ENCODE data around the gene CENPX.

CENPX gene

DNA sequence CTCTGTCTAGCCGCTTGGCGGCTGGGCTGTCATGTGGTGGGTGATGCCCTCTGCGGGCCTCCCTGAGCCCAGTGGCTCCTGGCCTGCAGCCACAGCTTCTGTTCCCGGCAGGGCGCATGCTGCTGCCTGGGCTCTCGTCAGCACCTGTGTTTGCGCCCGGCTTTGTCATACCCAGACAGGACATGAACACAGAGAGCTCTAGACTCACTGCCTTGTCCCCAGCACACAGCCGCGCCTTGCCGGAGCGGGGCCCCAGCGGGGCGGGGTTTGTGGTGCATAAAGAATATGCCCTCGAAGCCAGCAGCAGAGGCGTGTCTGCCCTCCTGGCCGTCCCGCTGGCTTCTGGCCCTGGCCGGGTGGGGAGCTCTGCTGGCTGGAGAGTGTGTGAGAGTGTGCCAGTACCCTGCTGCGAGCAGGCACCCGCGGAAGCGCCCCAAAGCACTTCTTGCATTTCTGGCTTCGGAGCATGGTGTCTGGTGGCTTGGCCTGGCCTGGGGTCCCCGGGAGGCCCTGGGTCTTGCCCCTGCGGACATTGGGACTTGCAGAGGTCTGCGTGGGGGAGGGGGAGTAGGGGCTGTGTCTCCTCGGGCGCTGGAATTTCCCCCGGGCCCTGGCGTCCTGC, 30.9 kb downstream of the CENPX start:
- no peaks in the 10 kb centered on the region for H3K27me3 ChIP-seq (ENCODE audit: low read depth, low read length)
- no peak overlapping the region for H3K4me3 ChIP-seq (ENCODE audit: low read length)
- no peak overlapping the region for H3K4me2 ChIP-seq (ENCODE audit: low read length)
- H3K27ac ChIP-seq (ENCODE audit: low read length) = no peak overlapping the region
- no peak overlapping the region for H2AFZ ChIP-seq (ENCODE audit: low read depth, low read length)
- H3K9ac ChIP-seq (ENCODE audit: low read length) = no peak overlapping the region
- no peaks in the 10 kb centered on the region for H3K9me3 ChIP-seq (ENCODE audit: insufficient read depth, low read length)
- H3K79me2 ChIP-seq (ENCODE audit: low read length) = no peaks in the 10 kb centered on the region
- TF ChIP-seq, protein P1, sequence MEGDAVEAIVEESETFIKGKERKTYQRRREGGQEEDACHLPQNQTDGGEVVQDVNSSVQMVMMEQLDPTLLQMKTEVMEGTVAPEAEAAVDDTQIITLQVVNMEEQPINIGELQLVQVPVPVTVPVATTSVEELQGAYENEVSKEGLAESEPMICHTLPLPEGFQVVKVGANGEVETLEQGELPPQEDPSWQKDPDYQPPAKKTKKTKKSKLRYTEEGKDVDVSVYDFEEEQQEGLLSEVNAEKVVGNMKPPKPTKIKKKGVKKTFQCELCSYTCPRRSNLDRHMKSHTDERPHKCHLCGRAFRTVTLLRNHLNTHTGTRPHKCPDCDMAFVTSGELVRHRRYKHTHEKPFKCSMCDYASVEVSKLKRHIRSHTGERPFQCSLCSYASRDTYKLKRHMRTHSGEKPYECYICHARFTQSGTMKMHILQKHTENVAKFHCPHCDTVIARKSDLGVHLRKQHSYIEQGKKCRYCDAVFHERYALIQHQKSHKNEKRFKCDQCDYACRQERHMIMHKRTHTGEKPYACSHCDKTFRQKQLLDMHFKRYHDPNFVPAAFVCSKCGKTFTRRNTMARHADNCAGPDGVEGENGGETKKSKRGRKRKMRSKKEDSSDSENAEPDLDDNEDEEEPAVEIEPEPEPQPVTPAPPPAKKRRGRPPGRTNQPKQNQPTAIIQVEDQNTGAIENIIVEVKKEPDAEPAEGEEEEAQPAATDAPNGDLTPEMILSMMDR (IDR thresholded peaks at IDR 0.05; ENCODE audit: low read depth, low read length) = no peak
- TF ChIP-seq EZH2phosphoT487 (IDR thresholded peaks at IDR 0.05; ENCODE audit: low read depth) = no peak
- no peaks in the 10 kb centered on the region for H3K4me1 ChIP-seq (ENCODE audit: low read length)
- H3K36me3 ChIP-seq (replicated peaks; ENCODE audit: low read depth, low read length) = no peaks in the 10 kb centered on the region
- no peaks in the 10 kb centered on the region for H4K20me1 ChIP-seq (ENCODE audit: insufficient read depth, low read length)

DNA sequence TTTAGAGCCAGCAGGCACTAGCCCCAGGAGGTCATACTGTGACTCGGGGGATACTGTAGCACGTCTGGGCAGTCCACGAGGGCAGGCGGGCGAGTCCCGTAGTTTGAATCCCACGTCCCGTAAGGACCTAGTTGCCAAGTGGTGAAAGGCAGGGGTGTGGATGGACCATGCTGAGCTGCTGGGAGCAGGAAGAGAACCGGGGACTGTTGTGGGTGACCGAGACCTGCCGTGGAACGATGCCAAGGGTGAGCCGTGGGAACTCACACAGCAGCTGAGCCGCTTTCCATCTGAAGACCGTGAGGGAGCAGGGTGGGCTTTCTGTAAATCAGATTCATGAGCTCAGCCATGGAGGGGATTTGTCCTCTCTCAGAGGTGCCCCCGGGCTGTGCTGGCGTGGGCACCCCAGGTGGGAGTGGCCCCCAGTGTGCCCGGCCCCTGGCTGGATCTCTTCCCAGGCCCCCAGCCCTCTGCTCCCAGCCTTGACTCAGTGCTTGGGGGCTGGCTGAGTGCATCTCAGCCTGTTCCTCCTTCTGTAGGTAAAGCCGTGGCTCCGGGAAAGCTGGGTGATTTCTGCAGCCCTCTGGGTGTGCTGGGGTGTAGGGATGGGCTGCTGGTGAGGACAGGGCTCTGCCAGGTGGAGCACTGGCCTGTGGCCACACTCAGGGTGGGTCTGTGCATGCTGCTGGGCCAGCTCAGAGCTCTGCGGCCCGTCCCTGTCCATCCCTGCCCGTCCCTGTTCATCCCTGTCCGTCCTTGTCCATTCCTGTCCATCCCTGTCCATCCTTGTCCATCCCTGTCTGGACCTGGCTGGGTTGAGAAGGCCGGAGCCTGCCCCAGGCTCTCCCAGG, 31.6 kb downstream of the CENPX start:
- Histone ChIP-seq H4K20me1 (ENCODE audit: insufficient read depth, low read length) (no peaks in the 10 kb centered on the region), H3K9ac (ENCODE audit: low read length) (no peak overlapping the region), H3K4me3 (ENCODE audit: low read length) (no peak overlapping the region), H3K4me2 (ENCODE audit: low read length) (no peak overlapping the region), H3K9me3 (ENCODE audit: insufficient read depth, low read length) (no peaks in the 10 kb centered on the region), H3K27ac (ENCODE audit: low read length) (no peak overlapping the region), H3K79me2 (ENCODE audit: low read length) (no peaks in the 10 kb centered on the region), H3K27me3 (ENCODE audit: low read depth, low read length) (no peaks in the 10 kb centered on the region), H3K4me1 (ENCODE audit: low read length) (no peaks in the 10 kb centered on the region), H2AFZ (ENCODE audit: low read depth, low read length) (no peak overlapping the region), H3K36me3 (replicated peaks; ENCODE audit: low read depth, low read length) (peaks cover 3% of the 10 kb centered on the region)
- TF ChIP-seq EZH2phosphoT487 (IDR thresholded peaks at IDR 0.05; ENCODE audit: low read depth) = no peak
- TF ChIP-seq, protein P1 (IDR thresholded peaks at IDR 0.05; ENCODE audit: low read depth, low read length) = no peak

DNA sequence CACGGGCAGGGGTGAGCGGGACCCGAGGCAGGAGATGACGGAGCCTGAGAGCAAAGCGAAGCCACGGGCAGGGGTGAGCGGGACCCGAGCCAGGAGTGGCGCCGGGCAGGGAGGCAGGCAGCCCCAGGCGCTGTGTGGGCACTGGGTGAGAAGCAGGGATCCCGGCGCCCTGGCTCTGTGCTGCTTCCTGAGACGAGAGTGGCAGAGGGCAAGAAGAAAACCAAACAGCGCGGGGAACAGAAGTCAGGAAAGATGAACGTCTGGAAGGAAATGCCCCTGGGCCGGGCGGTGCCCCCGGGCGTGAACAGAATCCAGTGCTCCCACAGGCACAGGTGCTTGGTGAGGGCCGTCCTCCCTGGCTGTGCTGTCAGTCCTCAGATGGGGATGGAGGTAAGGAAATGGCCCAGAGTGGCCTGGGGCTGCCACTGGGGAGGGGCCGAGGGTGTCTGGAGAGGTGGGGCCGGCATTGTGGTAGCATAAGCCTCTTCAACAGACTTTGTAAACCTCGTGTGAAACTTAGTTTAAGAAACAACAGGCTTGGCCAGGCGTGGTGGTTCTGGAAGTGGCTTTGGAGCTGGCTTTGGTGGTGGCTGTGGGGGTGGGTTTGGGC, 35.4 kb downstream of the CENPX start:
- Histone ChIP-seq H3K27me3 (ENCODE audit: low read depth, low read length) (no peaks in the 10 kb centered on the region), H4K20me1 (ENCODE audit: insufficient read depth, low read length) (no peaks in the 10 kb centered on the region), H3K4me1 (ENCODE audit: low read length) (no peaks in the 10 kb centered on the region), H3K4me3 (ENCODE audit: low read length) (no peak overlapping the region), H2AFZ (ENCODE audit: low read depth, low read length) (no peak overlapping the region), H3K9me3 (ENCODE audit: insufficient read depth, low read length) (no peaks in the 10 kb centered on the region), H3K27ac (ENCODE audit: low read length) (no peak overlapping the region), H3K36me3 (replicated peaks; ENCODE audit: low read depth, low read length) (peaks cover 9% of the 10 kb centered on the region), H3K4me2 (ENCODE audit: low read length) (no peak overlapping the region), H3K9ac (ENCODE audit: low read length) (no peak overlapping the region), H3K79me2 (ENCODE audit: low read length) (no peaks in the 10 kb centered on the region)
- TF ChIP-seq EZH2phosphoT487 (IDR thresholded peaks at IDR 0.05; ENCODE audit: low read depth) = no peak
- TF ChIP-seq, protein P1 (IDR thresholded peaks at IDR 0.05; ENCODE audit: low read depth, low read length) = no peak

DNA sequence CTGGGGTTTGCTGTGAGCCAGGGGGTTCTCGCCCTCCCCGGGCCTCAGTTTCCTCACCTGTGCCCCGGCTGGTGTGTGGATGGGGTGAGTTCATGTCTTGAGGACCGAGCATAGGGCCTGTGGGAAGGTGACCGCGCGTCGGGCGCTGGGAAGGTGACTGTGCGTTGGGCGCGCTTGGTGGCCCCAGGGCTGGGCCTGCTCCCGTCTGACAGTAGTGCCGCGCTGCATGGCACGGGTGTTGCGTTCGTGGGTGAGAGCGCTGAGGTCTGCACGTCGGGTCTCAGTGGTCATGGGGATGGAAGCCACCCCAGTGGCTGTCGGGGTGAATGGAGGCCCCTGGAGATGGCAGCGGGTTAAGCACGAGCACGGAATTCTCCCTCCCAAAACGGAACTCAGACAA, 36.1 kb downstream of the CENPX start:
- Histone ChIP-seq H3K36me3 (replicated peaks; ENCODE audit: low read depth, low read length) (peaks cover 9% of the 10 kb centered on the region), H4K20me1 (ENCODE audit: insufficient read depth, low read length) (no peaks in the 10 kb centered on the region)
- TF ChIP-seq, protein P1 (IDR thresholded peaks at IDR 0.05; ENCODE audit: low read depth, low read length) = no peak
- TF ChIP-seq EZH2phosphoT487 (IDR thresholded peaks at IDR 0.05; ENCODE audit: low read depth) = no peak

More for the DNA sequence above, 36.1 kb downstream of the CENPX start:
- Histone ChIP-seq H3K79me2 (ENCODE audit: low read length) (no peaks in the 10 kb centered on the region), H2AFZ (ENCODE audit: low read depth, low read length) (no peak overlapping the region), H3K9ac (ENCODE audit: low read length) (no peak overlapping the region), H3K9me3 (ENCODE audit: insufficient read depth, low read length) (no peaks in the 10 kb centered on the region), H3K4me2 (ENCODE audit: low read length) (no peak overlapping the region), H3K4me1 (ENCODE audit: low read length) (no peaks in the 10 kb centered on the region), H3K4me3 (ENCODE audit: low read length) (no peak overlapping the region), H3K27ac (ENCODE audit: low read length) (no peak overlapping the region), H3K27me3 (ENCODE audit: low read depth, low read length) (no peaks in the 10 kb centered on the region)

Data from OCI-LY3 (cell line).